K562 (cell line): ENCODE measurements around the gene NTRK2.

Source experiments
- XRCC3 ChIP-seq: fragments of 450-650 bp; IDR thresholded peaks from 2 replicates; pipeline ENCODE4 v1.6.1; 2017; ENCODE audit warnings: mild to moderate bottlenecking, moderate library complexity
- ZNF232 ChIP-seq: sonication (generic); formaldehyde crosslinking; IDR thresholded peaks from 2 replicates; pipeline ENCODE4 v1.8.0; 2022; ENCODE audit warnings: mild to moderate bottlenecking, missing genetic modification reagents
- ZNF239 ChIP-seq: fragments of 250-450 bp; sonication (Bioruptor Pico); IDR thresholded peaks from 2 replicates; pipeline ENCODE4 v1.4.0; 2020; ENCODE audit warnings: mild to moderate bottlenecking
- ZNF274 ChIP-seq: IDR thresholded peaks from 2 replicates; pipeline ENCODE4 v1.6.1; 2011; ENCODE audit warnings: low read depth, mild to moderate bottlenecking, low read length, moderate library complexity, borderline replicate concordance
- TF ChIP-seq, protein P1 (sequence below), 3 experiments: IDR thresholded peaks in 2 of 3; conservative IDR thresholded peaks in 1 of 3; 2 replicates each; pipeline ENCODE4 v1.5.1; 2011 to 2012; ENCODE audit warnings: low read length in 3 of 3, mild to moderate bottlenecking in 3 of 3, control low read depth in 2 of 3, improper control_type of control experiment in 1 of 3, inconsistent platforms in 1 of 3, low read depth in 1 of 3, mixed read lengths in 1 of 3, moderate library complexity in 1 of 3; ENCODE audit not compliant: insufficient read depth in 2 of 3
- TF ChIP-seq, protein P2 (sequence below), 2 experiments: IDR thresholded peaks in 1 of 2; conservative IDR thresholded peaks in 1 of 2; 2 replicates each; pipeline ENCODE4 v1.6.1; 2016; ENCODE audit warnings: low read depth in 2 of 2, mild to moderate bottlenecking in 1 of 2, missing compliant biosample characterization in 1 of 2, missing genetic modification characterization in 1 of 2, moderate library complexity in 1 of 2
- TF ChIP-seq, protein P3 (sequence below), 3 experiments: fragments of 200-800 bp in 1 of 3; fragments of 250-450 bp in 1 of 3; fragments of 450-650 bp in 1 of 3; sonication (Bioruptor Pico) in 1 of 3; sonication (Bioruptor generic) in 1 of 3; formaldehyde crosslinking in 1 of 3; IDR thresholded peaks; 2 replicates each; pipeline versions ENCODE4 v1.6.1 to v1.8.0; 2016 to 2022; ENCODE audit warnings: mild to moderate bottlenecking in 2 of 3, missing genetic modification characterization in 2 of 3, missing compliant biosample characterization in 1 of 3, moderate library complexity in 1 of 3
- TF ChIP-seq, protein P4 (sequence below), 2 experiments: fragments of 450-650 bp; conservative IDR thresholded peaks; 2 replicates each; pipeline ENCODE4 v1.6.1; 2017; ENCODE audit warnings: mild to moderate bottlenecking in 2 of 2, moderate library complexity in 2 of 2

DNA sequence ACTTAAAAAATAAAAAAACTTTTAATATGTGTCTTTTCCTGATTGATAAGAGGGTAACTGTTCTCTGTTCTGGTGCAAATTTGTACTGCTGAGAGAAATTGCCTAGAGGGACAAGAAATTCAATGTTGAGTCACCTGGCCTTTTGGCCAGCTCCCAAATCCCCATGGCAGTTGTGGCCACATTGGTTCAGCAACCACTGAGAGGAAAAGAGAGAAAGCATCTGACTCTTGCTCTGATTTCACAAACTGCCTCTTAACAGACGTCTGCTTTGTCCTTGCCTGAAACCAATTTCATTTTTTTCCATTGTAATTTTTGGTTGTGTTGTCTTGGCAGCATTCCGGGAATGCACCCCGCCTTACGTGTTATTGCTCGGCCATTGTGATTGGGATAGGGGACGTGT is 42.4 kb downstream of the NTRK2 start:
- no peak for TF ChIP-seq ZNF232 (CRISPR knock-in tag)
- TF ChIP-seq XRCC3 = no peak
- TF ChIP-seq, protein P1, sequence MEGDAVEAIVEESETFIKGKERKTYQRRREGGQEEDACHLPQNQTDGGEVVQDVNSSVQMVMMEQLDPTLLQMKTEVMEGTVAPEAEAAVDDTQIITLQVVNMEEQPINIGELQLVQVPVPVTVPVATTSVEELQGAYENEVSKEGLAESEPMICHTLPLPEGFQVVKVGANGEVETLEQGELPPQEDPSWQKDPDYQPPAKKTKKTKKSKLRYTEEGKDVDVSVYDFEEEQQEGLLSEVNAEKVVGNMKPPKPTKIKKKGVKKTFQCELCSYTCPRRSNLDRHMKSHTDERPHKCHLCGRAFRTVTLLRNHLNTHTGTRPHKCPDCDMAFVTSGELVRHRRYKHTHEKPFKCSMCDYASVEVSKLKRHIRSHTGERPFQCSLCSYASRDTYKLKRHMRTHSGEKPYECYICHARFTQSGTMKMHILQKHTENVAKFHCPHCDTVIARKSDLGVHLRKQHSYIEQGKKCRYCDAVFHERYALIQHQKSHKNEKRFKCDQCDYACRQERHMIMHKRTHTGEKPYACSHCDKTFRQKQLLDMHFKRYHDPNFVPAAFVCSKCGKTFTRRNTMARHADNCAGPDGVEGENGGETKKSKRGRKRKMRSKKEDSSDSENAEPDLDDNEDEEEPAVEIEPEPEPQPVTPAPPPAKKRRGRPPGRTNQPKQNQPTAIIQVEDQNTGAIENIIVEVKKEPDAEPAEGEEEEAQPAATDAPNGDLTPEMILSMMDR (IDR thresholded peaks at IDR 0.05 in 2 of 3, conservative IDR thresholded peaks at IDR 0.05 in 1 of 3; ENCODE audit: insufficient read depth in 2 of 3, low read depth in 1 of 3, low read length in 3 of 3) = no peak
- TF ChIP-seq, protein P2, sequence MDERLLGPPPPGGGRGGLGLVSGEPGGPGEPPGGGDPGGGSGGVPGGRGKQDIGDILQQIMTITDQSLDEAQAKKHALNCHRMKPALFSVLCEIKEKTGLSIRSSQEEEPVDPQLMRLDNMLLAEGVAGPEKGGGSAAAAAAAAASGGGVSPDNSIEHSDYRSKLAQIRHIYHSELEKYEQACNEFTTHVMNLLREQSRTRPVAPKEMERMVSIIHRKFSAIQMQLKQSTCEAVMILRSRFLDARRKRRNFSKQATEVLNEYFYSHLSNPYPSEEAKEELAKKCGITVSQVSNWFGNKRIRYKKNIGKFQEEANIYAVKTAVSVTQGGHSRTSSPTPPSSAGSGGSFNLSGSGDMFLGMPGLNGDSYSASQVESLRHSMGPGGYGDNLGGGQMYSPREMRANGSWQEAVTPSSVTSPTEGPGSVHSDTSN (CRISPR knock-in tag; IDR thresholded peaks at IDR 0.05; ENCODE audit: low read depth) = no peak
- TF ChIP-seq, protein P2 (tag; conservative IDR thresholded peaks at IDR 0.05; ENCODE audit: low read depth) = no peak
- TF ChIP-seq, protein P3, sequence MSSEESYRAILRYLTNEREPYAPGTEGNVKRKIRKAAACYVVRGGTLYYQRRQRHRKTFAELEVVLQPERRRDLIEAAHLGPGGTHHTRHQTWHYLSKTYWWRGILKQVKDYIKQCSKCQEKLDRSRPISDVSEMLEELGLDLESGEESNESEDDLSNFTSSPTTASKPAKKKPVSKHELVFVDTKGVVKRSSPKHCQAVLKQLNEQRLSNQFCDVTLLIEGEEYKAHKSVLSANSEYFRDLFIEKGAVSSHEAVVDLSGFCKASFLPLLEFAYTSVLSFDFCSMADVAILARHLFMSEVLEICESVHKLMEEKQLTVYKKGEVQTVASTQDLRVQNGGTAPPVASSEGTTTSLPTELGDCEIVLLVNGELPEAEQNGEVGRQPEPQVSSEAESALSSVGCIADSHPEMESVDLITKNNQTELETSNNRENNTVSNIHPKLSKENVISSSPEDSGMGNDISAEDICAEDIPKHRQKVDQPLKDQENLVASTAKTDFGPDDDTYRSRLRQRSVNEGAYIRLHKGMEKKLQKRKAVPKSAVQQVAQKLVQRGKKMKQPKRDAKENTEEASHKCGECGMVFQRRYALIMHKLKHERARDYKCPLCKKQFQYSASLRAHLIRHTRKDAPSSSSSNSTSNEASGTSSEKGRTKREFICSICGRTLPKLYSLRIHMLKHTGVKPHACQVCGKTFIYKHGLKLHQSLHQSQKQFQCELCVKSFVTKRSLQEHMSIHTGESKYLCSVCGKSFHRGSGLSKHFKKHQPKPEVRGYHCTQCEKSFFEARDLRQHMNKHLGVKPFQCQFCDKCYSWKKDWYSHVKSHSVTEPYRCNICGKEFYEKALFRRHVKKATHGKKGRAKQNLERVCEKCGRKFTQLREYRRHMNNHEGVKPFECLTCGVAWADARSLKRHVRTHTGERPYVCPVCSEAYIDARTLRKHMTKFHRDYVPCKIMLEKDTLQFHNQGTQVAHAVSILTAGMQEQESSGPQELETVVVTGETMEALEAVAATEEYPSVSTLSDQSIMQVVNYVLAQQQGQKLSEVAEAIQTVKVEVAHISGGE (CRISPR knock-in tag; IDR thresholded peaks at IDR 0.05) = no peak
- TF ChIP-seq ZNF239 (CRISPR knock-in tag) = no peak
- TF ChIP-seq, protein P4, sequence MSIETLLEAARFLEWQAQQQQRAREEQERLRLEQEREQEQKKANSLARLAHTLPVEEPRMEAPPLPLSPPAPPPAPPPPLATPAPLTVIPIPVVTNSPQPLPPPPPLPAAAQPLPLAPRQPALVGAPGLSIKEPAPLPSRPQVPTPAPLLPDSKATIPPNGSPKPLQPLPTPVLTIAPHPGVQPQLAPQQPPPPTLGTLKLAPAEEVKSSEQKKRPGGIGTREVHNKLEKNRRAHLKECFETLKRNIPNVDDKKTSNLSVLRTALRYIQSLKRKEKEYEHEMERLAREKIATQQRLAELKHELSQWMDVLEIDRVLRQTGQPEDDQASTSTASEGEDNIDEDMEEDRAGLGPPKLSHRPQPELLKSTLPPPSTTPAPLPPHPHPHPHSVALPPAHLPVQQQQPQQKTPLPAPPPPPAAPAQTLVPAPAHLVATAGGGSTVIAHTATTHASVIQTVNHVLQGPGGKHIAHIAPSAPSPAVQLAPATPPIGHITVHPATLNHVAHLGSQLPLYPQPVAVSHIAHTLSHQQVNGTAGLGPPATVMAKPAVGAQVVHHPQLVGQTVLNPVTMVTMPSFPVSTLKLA (conservative IDR thresholded peaks at IDR 0.05) = no peak
- no peak for TF ChIP-seq ZNF274
